Effector CD4-positive, alpha-beta T cell (primary cell): Measurements from ENCODE around the gene WDFY3.

Source experiments
- DNase-seq: peaks from one replicate; pipeline ENCODE4 v3.0.0-alpha.2; 2020

WDFY3 gene

DNA sequence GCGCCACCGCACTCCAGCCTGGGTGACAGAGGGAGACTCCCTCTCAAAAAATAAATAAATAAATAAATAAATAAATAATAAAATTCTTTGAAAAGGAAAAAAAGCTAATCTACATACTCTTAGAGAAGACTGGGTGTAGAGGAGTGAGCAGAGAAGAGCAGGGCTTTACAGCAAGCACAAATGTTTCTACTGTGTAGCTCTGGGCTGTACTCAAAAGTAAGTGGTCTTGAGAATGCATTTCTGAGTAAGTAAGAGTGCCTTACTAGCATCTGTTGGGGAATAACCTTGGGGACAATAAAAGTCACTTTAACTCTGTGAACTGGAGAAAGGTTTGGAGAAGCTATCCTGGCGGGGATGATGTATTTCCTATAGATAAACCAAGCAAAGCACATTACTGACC lies 185.8 kb downstream of the WDFY3 start:
- DNase-seq: no peak

DNA sequence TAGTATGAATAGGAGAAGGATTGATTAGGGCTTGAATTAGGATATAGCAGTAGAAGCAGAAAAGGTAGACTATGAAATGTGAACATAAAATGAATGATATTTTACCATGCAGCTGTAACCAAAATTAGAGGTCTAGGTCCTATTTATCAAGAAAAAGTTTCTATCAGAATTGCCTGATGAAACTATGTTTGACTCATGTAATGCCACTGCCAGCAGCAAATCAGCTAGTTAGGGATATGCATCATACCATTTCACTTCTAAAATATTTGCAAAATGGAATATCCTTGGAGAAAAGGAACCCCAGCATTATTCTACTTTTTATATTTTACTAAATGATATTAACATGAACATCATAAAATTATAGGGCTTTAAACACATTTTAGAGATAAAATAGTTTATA lies 188.4 kb downstream of the WDFY3 start:
- DNase-seq: no peak

DNA sequence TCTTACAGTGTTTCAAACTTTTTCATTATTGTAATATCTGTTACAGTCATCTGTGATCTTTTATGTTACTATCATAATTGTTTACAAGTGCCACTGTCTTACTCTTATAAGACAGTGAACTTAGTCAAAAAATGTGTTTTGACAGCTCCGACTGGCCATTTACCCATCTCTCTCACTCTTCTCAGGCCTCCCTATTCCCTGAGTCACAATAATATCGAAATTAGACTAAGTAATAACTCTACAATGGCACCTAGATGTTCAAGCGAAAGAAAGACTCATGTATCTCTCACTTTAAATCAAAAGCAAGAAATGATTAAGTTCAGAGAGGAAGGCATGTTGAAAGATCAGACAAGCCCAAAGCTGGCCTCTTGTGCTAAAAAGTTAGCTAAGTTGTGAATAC lies 199.3 kb downstream of the WDFY3 start:
- DNase-seq: no peak

DNA sequence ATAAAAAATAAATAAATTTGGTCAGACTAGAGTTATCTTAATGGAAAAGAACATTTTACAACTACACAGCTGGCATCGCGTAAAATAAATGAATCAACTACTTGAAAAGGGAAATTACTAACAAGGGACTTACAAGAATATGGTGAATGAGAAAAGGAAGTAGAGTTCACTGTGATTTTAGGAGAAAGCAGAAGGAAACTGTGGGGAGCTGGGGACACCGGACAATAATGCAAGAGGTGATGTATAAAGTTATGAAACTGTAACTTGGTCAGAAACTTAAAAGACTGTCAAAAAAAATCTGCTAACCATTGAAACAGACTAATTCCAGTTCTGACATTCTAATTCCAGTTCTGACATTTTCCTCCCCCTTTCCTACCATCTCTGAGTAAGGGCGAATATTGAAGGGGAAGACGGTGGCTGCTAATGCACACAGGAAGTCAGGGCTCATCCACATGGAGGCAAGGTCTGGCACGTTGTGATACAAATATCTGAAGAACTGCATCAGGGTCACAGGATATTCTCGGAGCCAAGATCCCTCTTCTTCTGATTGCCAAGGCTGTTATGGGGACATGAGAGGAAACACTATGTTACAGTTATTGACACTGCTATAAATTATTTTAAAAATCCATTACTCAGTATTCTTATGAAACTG lies 213.0 kb downstream of the WDFY3 start:
- DNase-seq: no peak

DNA sequence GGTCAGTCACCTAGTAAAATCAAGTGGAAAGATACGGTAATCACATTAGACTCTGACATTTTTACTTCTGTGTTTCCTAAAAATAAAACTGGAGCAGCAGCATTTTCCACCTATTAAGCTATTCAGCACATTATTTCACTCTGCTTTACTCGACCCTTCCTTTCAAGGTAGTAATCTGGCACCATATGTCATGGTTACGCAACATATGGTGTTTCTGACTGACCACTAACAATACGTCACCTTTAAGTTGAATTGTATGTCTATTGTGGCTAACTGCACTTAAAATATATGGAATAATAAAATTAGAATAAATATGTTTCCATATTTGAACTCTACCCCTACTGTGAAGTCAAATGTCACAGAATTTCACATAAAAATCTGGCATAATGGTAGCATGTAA lies 214.8 kb downstream of the WDFY3 start:
- no peak for DNase-seq

GRCh38 chr4:84750960-84751283 lies 215.6 kb downstream of the WDFY3 start:
- no peak for DNase-seq

DNA sequence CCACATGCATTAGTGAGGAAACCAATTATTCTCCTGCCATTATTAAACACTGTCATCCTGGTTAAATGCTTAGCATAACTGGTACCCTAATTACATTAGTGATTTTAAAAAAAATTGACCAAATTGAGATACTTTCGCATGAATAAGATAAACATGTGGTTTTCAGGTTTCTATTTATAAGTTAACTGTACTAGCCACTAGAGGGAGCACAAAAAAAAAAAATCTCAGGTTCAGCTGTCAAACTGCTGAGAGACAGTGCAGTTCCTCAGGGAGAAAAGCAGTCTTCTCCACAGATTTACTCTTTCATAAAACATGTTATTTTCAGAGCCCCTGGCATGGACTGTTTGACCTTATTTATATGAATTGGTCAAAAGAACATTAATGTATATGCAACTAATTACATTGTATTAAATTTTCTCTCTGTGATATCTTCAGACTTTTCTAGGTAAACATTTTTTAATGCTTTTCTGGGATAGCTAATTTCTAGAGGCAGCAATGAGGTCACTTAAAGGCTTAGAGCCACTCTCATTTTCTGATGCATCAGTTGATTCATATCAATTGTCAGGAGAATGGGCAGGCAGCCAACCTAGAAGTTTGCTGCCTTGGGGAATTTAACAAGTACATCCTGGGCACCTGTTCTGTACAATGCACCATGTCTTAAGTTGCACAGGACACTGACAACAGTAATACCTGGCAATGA lies 216.1 kb downstream of the WDFY3 start:
- no peak for DNase-seq

DNA sequence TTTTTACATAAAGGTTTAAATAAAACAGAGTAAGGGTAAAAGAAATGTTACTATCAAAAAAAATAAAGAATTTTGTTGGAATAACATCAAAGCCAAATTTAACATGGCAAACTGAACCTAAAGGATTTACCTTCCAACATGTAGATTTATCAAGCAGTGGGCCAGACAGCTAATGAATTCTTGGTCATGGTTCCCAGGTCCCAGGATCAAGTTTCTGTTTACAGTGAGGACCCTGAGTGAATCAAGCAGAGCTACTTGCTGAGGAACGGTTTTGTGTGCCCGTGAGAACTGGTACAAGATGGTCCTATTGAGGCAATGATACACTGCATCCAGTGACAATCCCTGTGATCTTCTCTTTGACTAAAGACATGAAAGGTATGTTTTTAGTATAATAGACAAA lies 226.4 kb downstream of the WDFY3 start:
- no peak for DNase-seq

- DNase-seq: no peak
These were observed 227.9 kb downstream of the WDFY3 start for GRCh38 chr4:84738622-84739021.

- DNase-seq: no peak
These were observed 228.8 kb downstream of the WDFY3 start for GRCh38 chr4:84737656-84738055.

DNA sequence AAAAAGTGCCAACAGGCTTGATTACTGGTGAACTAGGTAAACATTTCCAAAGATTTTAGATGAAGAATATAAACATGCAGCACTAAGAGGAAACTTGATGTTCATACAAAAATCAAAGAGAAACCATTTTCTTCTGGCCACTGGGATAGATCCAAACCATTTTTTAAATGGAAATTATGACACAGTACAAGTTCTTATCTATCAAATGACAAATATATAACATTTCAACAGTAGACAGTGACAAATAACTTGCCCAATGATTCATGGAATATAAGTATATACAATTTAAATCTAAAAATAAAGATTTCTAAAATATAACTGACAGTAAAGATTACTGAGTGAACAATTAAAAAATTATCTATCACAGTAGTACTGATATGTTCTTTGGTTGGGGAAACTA lies 232.5 kb downstream of the WDFY3 start:
- no peak for DNase-seq

GRCh38 chr4:84733343-84734033 lies 233.0 kb downstream of the WDFY3 start:
- no peak for DNase-seq

GRCh38 chr4:84730375-84730774 lies 236.1 kb downstream of the WDFY3 start:
- no peak for DNase-seq

GRCh38 chr4:84727491-84727890 lies 239.0 kb downstream of the WDFY3 start:
- no peak for DNase-seq

DNA sequence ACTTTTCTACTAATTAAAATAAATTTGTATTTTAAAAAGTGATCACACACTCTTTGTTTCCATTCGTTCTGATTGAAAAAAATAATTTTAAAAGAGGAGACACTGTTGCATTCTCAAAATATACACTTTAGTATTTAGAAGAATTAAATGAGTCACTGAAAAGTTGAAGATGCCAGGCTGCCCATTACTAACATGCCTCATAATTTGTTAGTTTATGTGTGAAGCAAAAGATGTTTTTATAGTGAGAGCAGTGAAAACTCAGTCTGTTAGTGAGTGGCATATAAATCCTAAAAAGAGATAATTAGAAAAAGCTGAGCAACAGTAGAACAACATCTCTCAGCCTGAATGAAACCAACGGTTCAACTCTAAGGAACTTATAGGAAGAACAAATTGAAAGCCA lies 240.1 kb downstream of the WDFY3 start:
- no peak for DNase-seq

DNA sequence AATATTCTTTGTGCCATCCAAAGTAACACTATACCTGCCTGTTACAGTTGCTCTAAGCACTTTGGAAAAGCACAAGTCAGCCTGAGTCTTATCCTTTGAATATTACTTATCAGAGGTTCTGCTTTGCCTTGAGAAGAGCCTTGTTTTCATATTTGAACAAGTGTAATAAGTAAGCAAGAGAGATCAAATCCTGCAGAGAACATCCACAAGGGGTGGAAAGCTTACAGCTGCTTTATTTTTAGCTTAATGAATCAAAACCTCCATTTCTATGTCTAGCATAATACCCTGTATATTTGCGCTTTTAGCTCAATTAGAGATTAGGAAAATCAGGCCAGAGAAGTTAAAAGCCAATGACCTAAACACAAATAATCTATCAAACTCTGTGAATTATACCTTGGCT lies 243.8 kb downstream of the WDFY3 start:
- DNase-seq: no peak

GRCh38 chr4:84719115-84719514 lies 247.4 kb downstream of the WDFY3 start:
- DNase-seq: no peak

- no peak for DNase-seq
These were observed 247.8 kb downstream of the WDFY3 start for GRCh38 chr4:84718699-84719098.

DNA sequence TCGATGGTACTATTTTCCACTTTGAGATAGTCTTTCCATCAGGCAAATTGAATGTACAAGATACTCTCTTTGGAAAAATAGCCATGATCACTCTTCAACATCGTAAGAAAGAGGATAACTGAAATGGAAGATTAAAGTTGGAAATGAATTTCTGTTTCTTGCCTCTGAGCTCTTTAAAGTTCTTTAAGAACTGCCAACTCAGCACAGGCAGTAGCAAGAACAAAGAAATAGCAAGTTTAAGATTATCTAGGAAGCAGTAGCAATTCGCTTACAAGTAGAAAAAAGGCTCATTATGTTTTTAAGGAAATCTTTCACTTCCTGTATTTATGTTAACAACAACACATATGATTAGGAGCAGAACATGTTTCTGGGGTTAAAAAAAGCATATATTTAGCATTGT lies 255.9 kb downstream of the WDFY3 start:
- DNase-seq: no peak

DNA sequence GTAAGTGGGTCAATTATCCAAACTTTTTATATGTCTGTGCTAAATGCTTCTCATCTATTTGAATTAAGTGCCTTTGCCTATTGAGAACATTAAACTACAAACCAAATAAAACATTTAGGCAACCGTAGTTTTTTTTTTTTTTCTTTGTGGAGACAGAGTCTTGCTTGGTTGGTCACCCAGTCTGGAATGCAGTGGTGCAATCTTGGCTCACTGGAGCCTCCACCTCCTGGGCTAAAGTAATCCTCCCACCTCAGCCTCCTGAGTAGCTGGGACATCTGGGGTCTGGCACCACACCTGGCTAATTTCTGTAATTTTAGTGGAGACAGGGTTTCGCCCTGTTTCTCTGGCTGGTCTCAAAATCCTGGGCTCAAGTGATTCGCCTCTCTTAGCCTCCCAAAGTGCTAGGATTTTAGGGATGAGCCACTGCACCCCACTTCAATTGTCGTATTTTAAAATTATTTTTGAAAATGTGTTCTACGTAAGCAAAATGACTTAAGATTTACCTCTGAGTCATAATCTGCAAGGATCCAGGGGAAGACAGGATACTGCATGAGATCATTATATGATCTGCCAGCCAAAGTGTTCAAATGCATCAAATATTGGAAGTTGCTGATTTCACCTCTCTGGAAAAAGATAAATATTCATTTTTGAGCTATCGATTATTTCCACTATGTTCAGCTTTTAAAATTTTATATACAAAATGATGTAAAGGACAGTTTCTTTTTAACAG lies 257.9 kb downstream of the WDFY3 start:
- DNase-seq: no peak

- DNase-seq: no peak
These were observed 260.2 kb downstream of the WDFY3 start for GRCh38 chr4:84706286-84706685.

DNA sequence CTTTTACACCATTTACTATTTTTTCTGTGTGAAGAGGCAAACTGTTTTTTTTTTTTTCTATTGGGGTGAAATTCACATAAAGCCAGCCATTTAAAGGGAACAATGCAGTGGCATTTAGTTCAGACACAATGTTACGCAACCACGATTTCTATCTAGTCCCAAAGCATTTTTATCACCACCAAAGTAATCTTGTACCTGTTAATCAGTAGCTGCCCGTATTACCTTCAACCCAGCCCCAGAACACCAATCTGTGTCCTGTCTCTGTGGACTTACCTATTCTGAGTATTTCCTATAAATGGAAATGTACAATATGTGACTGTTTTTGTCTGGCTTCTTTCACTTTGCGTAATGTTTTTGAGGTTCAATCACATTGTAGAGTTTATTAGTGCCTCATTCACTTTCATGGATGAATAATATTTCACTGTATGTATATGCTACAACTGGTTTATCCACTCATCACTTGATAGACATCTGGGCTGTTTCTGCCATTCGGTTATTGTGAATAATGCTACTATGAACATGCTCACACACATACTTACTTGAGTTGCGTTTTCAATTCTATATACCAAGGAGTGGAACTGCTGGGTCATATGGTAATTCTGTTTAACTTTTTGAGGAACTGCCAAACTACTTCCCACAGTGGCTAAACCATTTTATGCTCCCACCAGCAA lies 267.4 kb downstream of the WDFY3 start:
- no peak for DNase-seq

DNA sequence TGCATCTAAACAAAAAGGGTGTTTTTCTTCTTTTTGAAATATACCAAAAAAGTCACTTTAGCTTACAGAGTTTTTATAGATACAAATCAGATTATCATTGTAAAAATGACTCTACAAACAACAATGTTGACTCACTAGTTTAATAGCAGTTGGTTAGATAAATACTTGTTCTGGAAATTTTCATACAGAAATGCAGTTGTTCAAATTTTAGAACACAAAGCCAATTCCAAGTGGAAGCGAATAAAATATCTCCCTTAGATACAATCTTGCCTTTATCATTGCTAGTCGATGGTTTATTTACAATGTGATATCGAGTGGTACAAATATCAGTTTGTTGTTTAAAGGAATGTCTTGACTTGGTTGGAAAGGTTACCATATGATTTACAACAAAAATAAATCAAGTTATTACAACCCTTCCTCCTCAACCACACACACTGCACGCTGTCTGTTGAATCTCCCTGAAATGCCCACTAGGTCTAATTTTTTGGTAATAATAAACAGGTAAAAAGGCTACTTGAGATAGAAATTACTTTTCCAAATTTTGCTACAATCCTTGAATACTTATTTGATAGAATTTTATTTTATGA lies 268.8 kb downstream of the WDFY3 start:
- no peak for DNase-seq
